Esophagus (tissue), 2 donors: Measurements from ENCODE around the gene STARD8. TPM values are rescaled to one million over a fixed set of nuclear protein-coding genes. Genes with fewer than 3 reads are reported as not detected.

Experiments
- H3K27ac ChIP-seq, 2 donors: one replicate each; pipeline ENCODE4 v1.5.1; 2013; ENCODE audit warnings: low read depth in 2 of 2, mild to moderate bottlenecking in 2 of 2, inconsistent platforms in 1 of 2, low read length in 1 of 2, moderate library complexity in 1 of 2
- H3K27me3 ChIP-seq, 2 donors: one replicate each; pipeline ENCODE4 v1.6.1; 2013; ENCODE audit warnings: low read length in 2 of 2, control low read depth in 1 of 2, mild to moderate bottlenecking in 1 of 2; ENCODE audit not compliant: insufficient read depth in 2 of 2, control insufficient read depth in 1 of 2
- H3K36me3 ChIP-seq, 2 donors: one replicate each; pipeline ENCODE4 v1.6.1; 2013; ENCODE audit warnings: low read length in 1 of 2; ENCODE audit not compliant: control insufficient read depth in 2 of 2, insufficient read depth in 2 of 2
- H3K4me1 ChIP-seq, 2 donors: one replicate each; pipeline ENCODE4 v1.6.1; 2013; ENCODE audit warnings: low read length in 1 of 2; ENCODE audit not compliant: control insufficient read depth in 2 of 2, insufficient read depth in 2 of 2
- H3K4me3 ChIP-seq, 2 donors: one replicate each; pipeline ENCODE4 v1.5.1; 2013; ENCODE audit warnings: low read length in 2 of 2, mild to moderate bottlenecking in 2 of 2, low read depth in 1 of 2, moderate library complexity in 1 of 2
- H3K9me3 ChIP-seq, 2 donors: one replicate each; pipeline ENCODE4 v1.6.1; 2013; ENCODE audit warnings: mild to moderate bottlenecking in 2 of 2, low read depth in 1 of 2, low read length in 1 of 2, moderate library complexity in 1 of 2; ENCODE audit not compliant: control insufficient read depth in 2 of 2, insufficient read depth in 1 of 2
- WGBS, 2 donors: extraction: QIAGEN DNeasy Blood & Tissue Kit; methylation state at CpG; one replicate each; pipeline ENCODE4 v1.1.7; 2013; 5-methylcytosine and 5-hydroxymethylcytosine counted together
- polyA plus RNA-seq, 2 donors: library from polyadenylated mRNA; stranded (reverse); fragments of 200-250 nt; gene quantifications; one replicate each; pipeline ENCODE4 v1.2.3, GENCODE V29; 2013
- donor health status: healthy with polysubstance abuse.
- donor health status: Bipolar disorder and iron deficiency.

The STARD8 gene
- polyA plus RNA-seq, 2 donors = 0.75 to 0.86 TPM

DNA sequence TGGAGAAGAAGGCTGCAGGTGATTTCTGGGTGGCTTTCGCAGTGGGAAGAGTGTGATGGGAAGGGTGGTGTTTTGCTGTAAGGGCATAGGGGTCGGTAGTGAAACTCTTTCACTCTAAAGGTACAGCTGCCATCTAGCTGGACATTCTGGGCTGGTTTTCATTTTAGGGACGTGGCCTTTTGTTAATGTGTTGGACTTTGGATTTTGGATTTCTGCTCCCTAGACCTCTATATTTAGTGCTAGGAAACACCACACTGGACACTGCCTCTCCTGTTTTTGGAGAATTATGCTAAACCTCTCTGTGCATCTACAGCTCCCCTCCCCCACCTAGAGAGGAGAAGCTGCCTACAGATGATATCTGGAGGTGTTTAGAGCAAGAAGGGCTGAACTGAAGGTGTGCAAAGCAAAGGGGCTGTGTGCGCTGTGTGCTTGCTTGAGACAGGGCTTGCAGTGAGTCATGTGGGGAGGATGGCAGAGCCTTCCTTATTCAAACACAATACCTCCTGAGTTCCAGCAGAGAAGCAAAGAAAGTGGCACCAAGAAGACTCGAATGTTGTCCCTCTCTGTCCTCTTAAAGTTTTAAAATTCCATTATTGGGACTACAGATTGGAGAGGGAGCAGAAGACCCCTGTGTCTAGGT, 47.9 kb downstream of the STARD8 start:
- whole genome bisulfite sequencing, 2 donors = 58 to 62% methylated on average over 5 of the region's 5 CpGs
- no peak overlapping the region for H3K27ac ChIP-seq
- H3K4me1 ChIP-seq = no peaks in the 10 kb centered on the region
- peaks cover 0 to 2% of the 10 kb centered on the region in 2 donors for H3K9me3 ChIP-seq
- H3K27me3 ChIP-seq = no peaks in the 10 kb centered on the region
- no peaks in the 10 kb centered on the region for H3K36me3 ChIP-seq
- H3K4me3 ChIP-seq = no peak overlapping the region

DNA sequence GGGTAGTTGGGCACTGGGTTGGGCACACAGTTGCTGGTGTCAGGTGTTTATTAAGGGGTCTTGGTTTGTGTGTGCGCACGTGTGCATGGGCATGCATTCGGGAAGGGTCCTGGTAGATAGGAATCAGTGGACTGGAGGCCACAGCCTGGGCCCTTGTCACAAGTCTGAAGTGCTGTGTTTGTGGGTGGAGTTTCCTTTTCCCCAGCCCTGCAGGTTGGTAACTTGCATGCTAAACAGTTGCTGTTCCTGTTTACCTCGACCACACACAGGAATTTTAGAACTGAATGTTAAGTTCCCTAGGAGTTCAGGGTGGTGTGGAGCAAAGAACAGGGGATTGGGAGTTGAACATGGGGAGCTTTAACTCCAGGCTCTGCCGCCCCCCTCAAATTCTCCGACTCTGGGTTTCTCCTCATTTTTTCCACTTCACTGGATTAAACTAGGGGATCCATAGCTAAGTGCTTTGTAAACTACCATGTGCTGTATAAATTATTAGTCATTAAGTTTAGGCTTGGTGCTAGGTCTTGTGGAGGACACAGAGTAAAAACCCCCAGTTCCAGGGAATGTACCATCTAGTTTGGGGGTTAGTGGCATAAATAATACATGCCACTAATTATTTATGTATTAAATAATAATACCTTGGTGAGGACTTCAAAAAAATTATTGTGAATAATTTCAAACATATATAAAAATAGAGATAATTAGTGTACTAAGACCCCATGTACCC, 49.0 kb downstream of the STARD8 start:
- no peaks in the 10 kb centered on the region for H3K4me1 ChIP-seq
- no peaks in the 10 kb centered on the region for H3K27me3 ChIP-seq
- H3K9me3 ChIP-seq = peaks cover 0 to 2% of the 10 kb centered on the region in 2 donors
- H3K36me3 ChIP-seq = no peaks in the 10 kb centered on the region
- 72 to 76% methylated on average over 6 of the region's 6 CpGs for WGBS, 2 donors
- H3K4me3 ChIP-seq = no peak overlapping the region
- peak overlapping the region; percentile 3 to 18 for H3K27ac ChIP-seq

DNA sequence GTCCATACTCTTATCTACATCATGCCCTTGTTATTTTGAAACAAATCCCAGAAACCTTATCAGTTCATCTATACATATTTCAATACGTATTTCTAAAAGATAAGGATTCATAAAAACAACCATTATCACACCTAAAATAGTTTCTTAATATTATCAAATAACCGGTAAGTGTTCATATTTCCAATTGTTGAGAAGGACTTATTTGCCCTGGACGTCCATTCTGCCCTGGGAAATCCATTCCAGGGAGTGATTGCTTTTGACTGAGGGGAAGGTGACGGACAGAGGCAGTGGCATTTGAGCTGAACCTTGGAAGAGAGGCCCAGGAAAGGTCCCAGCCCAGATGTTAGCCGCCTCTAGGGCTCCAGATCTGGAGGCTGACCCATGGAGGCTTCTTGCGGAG, 49.6 kb downstream of the STARD8 start:
- Histone ChIP-seq H3K4me3 (no peak overlapping the region), H3K27me3 (no peaks in the 10 kb centered on the region), H3K27ac (no peak overlapping the region), H3K4me1 (no peaks in the 10 kb centered on the region), H3K9me3 (peaks cover 0 to 2% of the 10 kb centered on the region in 2 donors), H3K36me3 (no peaks in the 10 kb centered on the region)
- WGBS, 2 donors = 63 to 83% methylated on average over 6 of the region's 6 CpGs

DNA sequence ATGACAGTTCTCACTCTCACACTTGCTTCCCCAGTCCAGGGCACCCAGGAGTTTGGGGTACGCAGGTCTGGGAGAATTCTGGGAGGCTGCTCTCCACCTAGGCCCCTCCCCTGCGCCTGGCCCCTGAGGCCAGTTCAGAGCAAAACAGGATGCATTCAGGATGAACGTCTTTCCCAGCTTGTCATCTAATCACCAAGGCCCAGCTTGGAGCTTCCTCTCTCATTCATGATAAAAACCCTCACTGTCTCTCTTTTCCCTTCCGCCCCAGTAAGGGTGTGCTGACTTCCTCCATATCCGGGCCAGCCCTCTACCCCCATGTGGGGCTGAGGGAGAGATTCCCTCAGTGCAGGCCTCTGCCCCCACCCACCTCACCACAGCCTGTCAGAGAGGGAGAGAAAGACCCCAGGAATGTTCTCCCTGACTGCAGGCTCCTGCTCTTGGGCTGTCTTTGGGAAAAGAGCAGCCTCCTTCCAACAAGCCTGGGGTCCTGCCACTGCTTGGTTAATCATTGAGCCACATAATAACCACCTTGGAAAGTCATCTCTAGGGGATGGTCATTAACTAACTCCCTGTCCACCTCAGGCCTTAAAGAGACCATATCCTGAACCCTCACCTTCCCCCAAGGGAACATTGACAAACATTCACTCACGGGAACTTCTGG, 50.1 kb downstream of the STARD8 start:
- WGBS, 2 donors = 64 to 75% methylated on average over 6 of the region's 6 CpGs
- Histone ChIP-seq H3K9me3 (peaks cover 0 to 2% of the 10 kb centered on the region in 2 donors), H3K4me1 (no peaks in the 10 kb centered on the region), H3K36me3 (no peaks in the 10 kb centered on the region), H3K4me3 (no peak overlapping the region), H3K27ac (no peak overlapping the region), H3K27me3 (no peaks in the 10 kb centered on the region)

DNA sequence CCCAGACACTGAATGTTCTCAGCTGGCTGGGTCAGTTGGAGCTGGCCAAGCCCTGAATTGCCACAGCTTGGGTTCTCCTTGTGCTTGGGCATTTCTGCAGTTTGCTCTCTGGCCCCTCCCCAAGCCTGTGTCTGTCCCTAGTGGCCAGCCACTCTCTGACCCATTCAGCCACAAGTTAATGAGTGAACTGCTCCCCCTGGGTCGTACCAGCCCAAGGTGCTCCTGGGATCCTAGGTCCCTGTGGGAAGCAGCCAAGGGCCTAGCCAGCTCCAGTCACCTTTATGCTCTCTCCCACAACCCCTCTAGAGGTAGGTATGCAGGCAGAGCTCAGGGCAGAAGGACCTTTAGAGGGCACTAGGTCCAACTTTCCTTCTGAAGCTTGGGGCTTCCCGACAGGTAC, 51.5 kb downstream of the STARD8 start:
- H3K27ac ChIP-seq = no peak overlapping the region
- 71 to 95% methylated on average over 2 of the region's 2 CpGs for WGBS, 2 donors

DNA sequence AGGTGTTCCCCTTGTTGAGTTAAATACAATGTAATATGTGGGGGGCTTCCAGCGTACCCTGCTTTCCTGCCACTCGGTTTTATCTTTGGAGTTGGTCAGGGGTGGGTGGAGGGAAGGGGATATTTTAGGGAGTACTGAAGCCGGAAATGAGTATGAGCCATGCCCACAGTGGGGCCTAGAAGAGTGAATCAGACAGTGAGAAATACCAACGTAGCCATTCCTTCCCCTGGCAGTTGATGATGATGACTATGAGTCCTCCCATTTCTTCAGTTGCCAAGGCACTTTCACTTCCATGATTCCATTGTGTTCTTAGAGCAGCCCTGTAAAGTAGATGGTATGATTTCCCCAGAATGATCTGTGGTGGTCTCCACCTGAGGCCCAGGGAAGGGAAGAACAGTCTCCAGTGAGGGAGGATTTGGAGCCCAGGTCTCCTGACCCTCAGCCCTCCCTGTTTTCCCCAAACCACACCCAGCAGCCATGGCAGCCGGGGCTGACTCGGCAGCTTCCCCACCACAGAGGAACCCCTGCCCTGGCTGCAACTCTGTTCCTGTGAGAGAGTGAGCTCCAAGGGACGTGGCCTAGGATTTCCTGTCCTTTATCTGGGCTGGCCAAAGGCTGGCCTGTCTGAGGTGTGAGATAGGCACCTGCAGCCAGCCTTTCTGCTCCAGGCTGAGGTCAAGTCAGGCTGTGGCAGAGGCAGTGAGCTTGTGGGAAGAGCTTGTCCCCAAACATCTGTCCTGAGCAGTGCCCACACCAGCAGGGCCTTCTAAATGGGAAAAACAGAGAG, 52.7 kb downstream of the STARD8 start:
- Histone ChIP-seq H3K9me3 (peaks cover 0 to 2% of the 10 kb centered on the region in 2 donors), H3K4me3 (no peak overlapping the region), H3K27ac (no peak overlapping the region), H3K4me1 (no peaks in the 10 kb centered on the region), H3K36me3 (no peaks in the 10 kb centered on the region), H3K27me3 (no peaks in the 10 kb centered on the region)
- 63 to 71% methylated on average over 7 of the region's 7 CpGs for WGBS, 2 donors

More for the DNA sequence above, 51.5 kb downstream of the STARD8 start:
- no peaks in the 10 kb centered on the region for H3K27me3 ChIP-seq
- H3K4me3 ChIP-seq = no peak overlapping the region
- H3K36me3 ChIP-seq = no peaks in the 10 kb centered on the region
- H3K9me3 ChIP-seq = peaks cover 0 to 2% of the 10 kb centered on the region in 2 donors
- H3K4me1 ChIP-seq = no peaks in the 10 kb centered on the region

DNA sequence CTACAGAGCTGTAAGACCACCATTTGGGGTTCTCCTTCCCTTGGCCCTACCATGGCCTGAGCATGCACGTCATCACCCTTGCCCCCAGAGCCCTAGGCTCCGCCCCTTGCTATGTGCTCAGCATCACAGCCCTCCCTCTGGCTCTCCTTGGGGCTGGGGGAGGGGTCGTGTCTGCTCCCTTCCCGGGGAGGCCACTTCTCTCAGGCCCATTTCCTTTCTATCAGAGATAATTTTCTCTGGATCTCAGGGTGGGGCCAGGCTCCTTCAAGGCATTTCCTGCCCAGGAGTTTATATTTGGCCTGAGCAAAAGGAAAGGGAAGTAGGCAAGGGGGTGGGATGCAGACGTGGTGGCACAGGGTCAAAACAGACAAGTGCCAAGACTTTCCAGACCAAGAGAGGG, 55.9 kb downstream of the STARD8 start:
- no peaks in the 10 kb centered on the region for H3K36me3 ChIP-seq
- H3K27me3 ChIP-seq = no peaks in the 10 kb centered on the region
- WGBS, 2 donors = 43 to 59% methylated on average over 5 of the region's 5 CpGs
- no peak overlapping the region for H3K4me3 ChIP-seq
- H3K27ac ChIP-seq = no peak overlapping the region
- H3K4me1 ChIP-seq = no peaks in the 10 kb centered on the region
- peaks cover 0 to 2% of the 10 kb centered on the region in 2 donors for H3K9me3 ChIP-seq

DNA sequence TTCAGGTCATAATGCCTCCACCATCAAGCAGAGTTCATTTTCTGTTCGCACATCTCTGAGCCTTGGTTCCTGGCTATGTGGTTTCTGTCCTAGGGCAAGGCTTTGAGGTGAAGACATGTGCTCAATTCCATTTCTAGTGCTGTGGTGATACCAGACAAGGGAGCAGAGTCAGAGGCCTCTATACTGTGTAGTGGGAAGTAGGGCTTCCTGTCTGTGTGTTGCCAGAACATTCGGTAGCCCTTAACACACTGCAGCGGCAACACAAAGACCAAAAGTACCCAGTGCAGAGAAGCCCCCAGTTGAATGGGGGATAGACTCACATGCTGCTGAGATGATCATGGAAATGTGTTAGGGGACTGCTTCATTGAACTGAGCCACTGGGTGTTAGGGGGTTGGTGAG, 56.4 kb downstream of the STARD8 start:
- Histone ChIP-seq H3K9me3 (peaks cover 0 to 2% of the 10 kb centered on the region in 2 donors), H3K4me1 (no peaks in the 10 kb centered on the region), H3K27me3 (no peaks in the 10 kb centered on the region), H3K4me3 (no peak overlapping the region), H3K27ac (no peak overlapping the region), H3K36me3 (no peaks in the 10 kb centered on the region)
- 72 to 79% methylated on average over 3 of the region's 3 CpGs for WGBS, 2 donors

DNA sequence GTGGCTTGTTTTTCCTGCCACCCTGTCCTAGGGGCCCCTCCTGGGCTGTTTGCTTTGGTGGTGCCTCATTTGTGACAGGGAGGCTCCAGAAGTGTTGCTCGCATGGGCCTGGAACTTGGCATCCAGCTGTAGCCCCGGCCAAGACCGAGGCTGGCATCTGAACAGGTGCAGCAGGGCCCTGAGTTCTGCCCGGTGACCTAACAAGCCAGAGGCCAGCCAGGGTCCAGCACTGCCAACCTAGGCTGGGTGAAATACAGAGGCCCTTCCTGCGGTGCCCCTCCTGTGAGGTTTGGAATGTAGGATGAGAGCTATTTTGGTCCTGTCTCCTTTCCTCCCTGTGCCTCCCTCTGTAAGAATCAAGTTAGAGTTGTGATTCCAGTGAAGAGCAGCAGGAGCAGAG, 58.5 kb downstream of the STARD8 start:
- H3K36me3 ChIP-seq = no peaks in the 10 kb centered on the region
- no peaks in the 10 kb centered on the region for H3K9me3 ChIP-seq
- H3K4me1 ChIP-seq = no peaks in the 10 kb centered on the region
- no peak overlapping the region for H3K4me3 ChIP-seq
- H3K27ac ChIP-seq = no peak overlapping the region
- no peaks in the 10 kb centered on the region for H3K27me3 ChIP-seq
- WGBS, 2 donors = 68 to 89% methylated on average over 5 of the region's 5 CpGs
